Mesenchymal stem cell (in vitro differentiated cells and primary cell): ENCODE results near the gene RNLS.

Experiments
- DNase-seq: peaks from one replicate; pipeline ENCODE4 v3.0.0-alpha.2; 2013
- H2AFZ ChIP-seq: one replicate; pipeline ENCODE4 v1.6.1; 2013; ENCODE audit warnings: low read depth, mild to moderate bottlenecking, control low read depth, inconsistent platforms, low read length, moderate library complexity
- H2AK5ac ChIP-seq: 2 replicates; pipeline ENCODE4 v1.6.1; 2013; ENCODE audit warnings: low read length, moderate library complexity, mild to moderate bottlenecking, inconsistent platforms; ENCODE audit not compliant: severe bottlenecking
- H2BK120ac ChIP-seq: one replicate; pipeline ENCODE4 v1.6.1; 2013; ENCODE audit warnings: low read depth, mild to moderate bottlenecking, inconsistent platforms, low read length, moderate library complexity
- H2BK12ac ChIP-seq, 2 experiments: one replicate each; pipeline ENCODE4 v1.6.1; 2013; ENCODE audit warnings: inconsistent platforms in 2 of 2, low read length in 2 of 2, mild to moderate bottlenecking in 2 of 2, moderate library complexity in 2 of 2, control low read depth in 1 of 2
- H2BK15ac ChIP-seq: one replicate; pipeline ENCODE4 v1.6.1; 2013; ENCODE audit warnings: mild to moderate bottlenecking, low read depth, inconsistent platforms; ENCODE audit not compliant: poor library complexity, severe bottlenecking
- H2BK5ac ChIP-seq: 2 replicates; pipeline ENCODE4 v1.6.1; 2013; ENCODE audit warnings: low read depth, mild to moderate bottlenecking, low read length, control low read depth, inconsistent platforms; ENCODE audit not compliant: poor library complexity, severe bottlenecking
- H3K14ac ChIP-seq, 2 experiments: one replicate each; pipeline ENCODE4 v1.6.1; 2013; ENCODE audit warnings: inconsistent platforms in 2 of 2, low read length in 2 of 2, control low read depth in 1 of 2, mild to moderate bottlenecking in 1 of 2, moderate library complexity in 1 of 2
- H3K18ac ChIP-seq, 2 experiments: one replicate each; pipeline ENCODE4 v1.6.1; 2013; ENCODE audit warnings: inconsistent platforms in 2 of 2, low read length in 2 of 2, control low read depth in 1 of 2, low read depth in 1 of 2, mild to moderate bottlenecking in 1 of 2
- H3K23ac ChIP-seq, 2 experiments: one replicate each; pipeline ENCODE4 v1.6.1; 2013; ENCODE audit warnings: inconsistent platforms in 2 of 2, low read length in 2 of 2, mild to moderate bottlenecking in 2 of 2, moderate library complexity in 2 of 2, control low read depth in 1 of 2
- H3K27ac ChIP-seq: 2 replicates; pipeline ENCODE4 v1.5.1; 2013; ENCODE audit warnings: mild to moderate bottlenecking, moderate library complexity, low read length, control low read depth, inconsistent platforms; ENCODE audit not compliant: poor library complexity, severe bottlenecking
- H3K27me3 ChIP-seq, 2 experiments: 2 replicates each; pipeline versions ENCODE4 v1.6.1 to v1.7.0; 2013; ENCODE audit warnings: low read length in 2 of 2, mild to moderate bottlenecking in 2 of 2, moderate library complexity in 2 of 2, control low read depth in 1 of 2, inconsistent platforms in 1 of 2; ENCODE audit not compliant: control insufficient read depth in 1 of 2, insufficient read depth in 1 of 2
- H3K36me3 ChIP-seq, 2 experiments: 2 replicates each; pipeline versions ENCODE4 v1.6.1 to v1.7.0; 2013; ENCODE audit warnings: low read length in 2 of 2, control low read depth in 1 of 2, inconsistent platforms in 1 of 2, low read depth in 1 of 2, mild to moderate bottlenecking in 1 of 2; ENCODE audit not compliant: insufficient read depth in 2 of 2, control insufficient read depth in 1 of 2
- H3K4ac ChIP-seq, 2 experiments: one replicate each; pipeline ENCODE4 v1.6.1; 2013; ENCODE audit warnings: inconsistent platforms in 2 of 2, low read length in 2 of 2, mild to moderate bottlenecking in 2 of 2, moderate library complexity in 2 of 2, control low read depth in 1 of 2, low read depth in 1 of 2
- H3K4me1 ChIP-seq: 2 replicates; pipeline ENCODE4 v1.6.1; 2013; ENCODE audit warnings: low read depth, low read length, control low read depth; ENCODE audit not compliant: control insufficient read depth, insufficient read depth
- H3K4me2 ChIP-seq: 2 replicates; pipeline ENCODE4 v1.6.1; 2013; ENCODE audit warnings: low read length, mild to moderate bottlenecking, inconsistent platforms; ENCODE audit not compliant: poor library complexity, severe bottlenecking
- H3K4me3 ChIP-seq, 2 experiments: 2 replicates each; pipeline versions ENCODE4 v1.5.1 to v1.7.0; 2013; ENCODE audit warnings: low read length in 2 of 2, mild to moderate bottlenecking in 2 of 2, control low read depth in 1 of 2, low read depth in 1 of 2; ENCODE audit not compliant: insufficient read depth in 1 of 2
- H3K79me1 ChIP-seq: replicated peaks from 2 replicates; pipeline ENCODE4 v1.6.1; 2013; ENCODE audit warnings: mild to moderate bottlenecking, control low read depth, low read length, inconsistent platforms; ENCODE audit not compliant: poor library complexity, severe bottlenecking
- H3K9ac ChIP-seq: 2 replicates; pipeline ENCODE4 v1.7.0; 2013; ENCODE audit warnings: mild to moderate bottlenecking, low read length, moderate library complexity
- H3K9me3 ChIP-seq: 2 replicates; pipeline ENCODE4 v1.7.0; 2013; ENCODE audit warnings: mild to moderate bottlenecking, low read length; ENCODE audit not compliant: control insufficient read depth
- H4K8ac ChIP-seq: one replicate; pipeline ENCODE4 v1.6.1; 2013; ENCODE audit warnings: inconsistent platforms, mild to moderate bottlenecking, low read length, moderate library complexity
- H4K91ac ChIP-seq: one replicate; pipeline ENCODE4 v1.6.1; 2013; ENCODE audit warnings: mild to moderate bottlenecking, low read length, inconsistent platforms
- WGBS: methylation state at CpG from one replicate; pipeline ENCODE4 v1.1.7; 2013; ENCODE audit warnings: mixed read lengths; 5-methylcytosine and 5-hydroxymethylcytosine counted together

The RNLS gene

DNA sequence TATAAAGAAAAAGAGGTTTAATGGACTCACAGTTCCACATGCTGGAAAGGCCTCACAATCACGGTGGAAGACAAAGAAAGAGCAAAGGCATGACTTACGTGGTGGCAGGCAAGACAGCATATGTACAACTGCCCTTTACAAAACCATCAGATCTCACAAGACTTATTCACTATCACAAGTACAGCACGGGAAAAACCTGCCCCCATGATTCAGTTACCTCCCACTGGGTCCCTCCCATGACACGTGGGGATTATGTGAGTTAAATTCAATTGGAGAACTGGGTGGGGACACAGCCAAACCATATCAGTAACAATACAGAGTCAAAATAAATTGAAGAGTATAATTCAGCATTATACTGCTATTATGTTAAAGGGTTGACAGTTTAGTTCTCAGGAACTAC, 37.8 kb downstream of the RNLS start:
- Histone ChIP-seq H2BK12ac (no peak overlapping the region), H3K36me3 (no peaks in the 10 kb centered on the region), H2BK120ac (no peak overlapping the region), H2AFZ (no peak overlapping the region), H3K4ac (no peak overlapping the region), H3K9ac (no peak overlapping the region), H2BK15ac (no peak overlapping the region), H3K4me3 (no peak overlapping the region), H2BK5ac (no peak overlapping the region), H3K9me3 (no peaks in the 10 kb centered on the region), H3K4me1 (no peaks in the 10 kb centered on the region), H3K23ac (no peak overlapping the region), H3K79me1 (no peaks in the 10 kb centered on the region), H3K4me2 (no peak overlapping the region), H3K27ac (no peak overlapping the region), H4K91ac (no peak overlapping the region), H4K8ac (no peak overlapping the region), H3K27me3 (no peaks in the 10 kb centered on the region), H2AK5ac (no peak overlapping the region), H3K14ac (no peak overlapping the region), H3K18ac (no peak overlapping the region)
- WGBS, result 50% methylated on average over 2 of the region's 4 CpGs
- DNase-seq, result no peak

DNA sequence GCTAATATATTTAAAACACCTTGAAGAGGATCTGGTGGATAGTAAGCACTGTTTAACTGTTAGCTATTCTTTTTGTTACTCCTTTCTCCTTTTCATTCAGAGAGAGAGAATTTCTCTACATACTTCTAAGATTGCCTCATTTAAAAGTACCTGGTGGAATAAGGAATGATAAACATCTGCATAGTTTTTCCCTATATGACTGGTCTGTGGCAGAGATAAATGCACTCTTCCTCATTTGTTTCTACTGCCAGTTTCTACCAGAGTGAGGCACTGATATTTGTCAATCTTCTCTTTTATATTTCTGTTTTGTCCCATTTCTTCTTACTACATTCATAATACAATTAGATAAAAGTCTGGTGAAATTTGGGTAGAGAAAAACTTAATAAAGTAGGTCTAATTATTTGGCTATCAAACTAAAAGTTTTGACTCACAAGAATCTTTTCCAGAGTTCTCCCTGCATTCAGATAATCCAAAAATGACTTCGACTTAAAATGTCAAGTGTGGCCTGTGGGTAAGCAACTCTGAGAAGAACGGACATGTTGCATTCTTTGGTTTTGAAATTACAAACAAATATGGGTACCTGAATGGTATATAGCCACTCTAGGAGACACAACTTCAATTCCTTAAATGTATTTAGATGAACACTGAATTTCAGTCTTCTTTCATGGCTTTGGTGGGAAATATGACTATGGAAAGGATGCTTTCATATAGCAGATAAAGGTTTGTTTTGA, 38.8 kb downstream of the RNLS start:
- Histone ChIP-seq H3K9ac (no peak overlapping the region), H2BK15ac (no peak overlapping the region), H4K8ac (no peak overlapping the region), H3K27me3 (no peaks in the 10 kb centered on the region), H2BK5ac (no peak overlapping the region), H2BK12ac (no peak overlapping the region), H2AK5ac (no peak overlapping the region), H3K23ac (no peak overlapping the region), H3K4me2 (no peak overlapping the region), H3K4me1 (no peaks in the 10 kb centered on the region), H2AFZ (no peak overlapping the region), H2BK120ac (no peak overlapping the region), H3K4me3 (no peak overlapping the region), H3K4ac (no peak overlapping the region), H3K27ac (no peak overlapping the region), H4K91ac (no peak overlapping the region), H3K79me1 (no peaks in the 10 kb centered on the region), H3K36me3 (no peaks in the 10 kb centered on the region), H3K14ac (no peak overlapping the region), H3K9me3 (no peaks in the 10 kb centered on the region), H3K18ac (no peak overlapping the region)
- no peak for DNase-seq
- WGBS, result no CpG with 5 or more reads among the region's 2 CpGs

DNA sequence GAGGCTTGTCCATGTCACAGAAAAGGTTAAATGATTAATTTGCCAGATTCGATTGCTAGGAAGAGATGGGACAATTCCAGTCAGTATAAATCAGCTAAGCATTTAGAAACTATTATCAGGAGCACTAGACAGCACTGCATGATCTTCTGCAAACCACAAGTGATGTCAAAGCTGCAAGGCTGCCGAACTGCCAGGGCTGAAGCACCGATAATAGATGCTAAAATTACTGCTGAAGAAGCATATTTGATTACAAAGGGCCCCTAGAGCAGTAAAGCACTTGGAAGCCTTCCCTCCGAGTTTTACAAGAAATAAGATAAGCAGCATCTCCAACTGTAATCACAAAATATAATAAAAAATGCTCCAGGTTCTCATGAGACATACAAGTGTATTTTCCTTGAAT, 40.6 kb downstream of the RNLS start:
- H3K9me3 ChIP-seq, result no peaks in the 10 kb centered on the region
- H3K23ac ChIP-seq, result no peak overlapping the region
- H3K4ac ChIP-seq, result no peak overlapping the region
- no peak overlapping the region for H3K27ac ChIP-seq
- H4K91ac ChIP-seq, result no peak overlapping the region
- no peak overlapping the region for H3K14ac ChIP-seq
- no peak overlapping the region for H3K4me2 ChIP-seq
- no peaks in the 10 kb centered on the region for H3K27me3 ChIP-seq
- H3K36me3 ChIP-seq, result no peaks in the 10 kb centered on the region
- no peak overlapping the region for H2AK5ac ChIP-seq
- 77% methylated on average over 4 of the region's 4 CpGs for WGBS
- no peak overlapping the region for H2BK5ac ChIP-seq
- no peak overlapping the region for H2AFZ ChIP-seq
- H3K4me1 ChIP-seq, result no peaks in the 10 kb centered on the region
- no peak overlapping the region for H2BK12ac ChIP-seq
- no peak overlapping the region for H3K9ac ChIP-seq
- H3K18ac ChIP-seq, result no peak overlapping the region
- no peak overlapping the region for H2BK120ac ChIP-seq
- no peak overlapping the region for H4K8ac ChIP-seq
- H3K4me3 ChIP-seq, result no peak overlapping the region
- H3K79me1 ChIP-seq, result no peaks in the 10 kb centered on the region
- peak; percentile 30 for DNase-seq
- no peak overlapping the region for H2BK15ac ChIP-seq

DNA sequence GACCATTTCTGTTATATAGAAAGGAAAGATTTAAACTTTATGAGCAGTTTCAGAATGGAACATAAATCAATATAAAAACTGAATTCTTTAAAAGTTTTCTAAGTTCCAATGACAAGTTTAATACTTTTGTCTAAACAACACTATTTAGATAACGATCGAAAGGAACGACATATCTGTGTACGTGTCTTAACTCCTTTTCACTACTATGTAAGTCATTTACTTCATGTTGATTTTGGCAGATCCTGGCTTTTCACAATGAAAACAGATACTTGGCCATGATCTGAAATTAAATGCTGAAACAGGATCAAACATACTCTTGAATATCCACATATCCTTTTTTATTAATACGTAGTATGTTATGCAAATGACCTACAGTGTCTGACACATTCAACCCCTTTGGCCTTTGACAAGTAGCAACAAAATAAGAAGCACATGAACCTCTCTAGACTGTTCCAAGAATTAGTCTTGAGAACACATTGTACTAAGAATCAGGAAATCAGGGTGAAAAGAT, 41.9 kb downstream of the RNLS start:
- Histone ChIP-seq H4K8ac (no peak overlapping the region), H2AK5ac (no peak overlapping the region), H3K4me3 (no peak overlapping the region), H3K27ac (no peak overlapping the region), H3K4me1 (no peaks in the 10 kb centered on the region), H3K4me2 (no peak overlapping the region), H3K9me3 (no peaks in the 10 kb centered on the region), H3K4ac (no peak overlapping the region), H2BK5ac (no peak overlapping the region), H3K36me3 (no peaks in the 10 kb centered on the region), H2BK120ac (no peak overlapping the region), H2BK15ac (no peak overlapping the region), H4K91ac (no peak overlapping the region), H2BK12ac (no peak overlapping the region), H3K27me3 (no peaks in the 10 kb centered on the region), H3K14ac (no peak overlapping the region), H3K9ac (peak overlapping the region; percentile 32), H3K23ac (no peak overlapping the region), H2AFZ (no peak overlapping the region), H3K18ac (no peak overlapping the region), H3K79me1 (no peaks in the 10 kb centered on the region)
- no peak for DNase-seq
- 72% methylated on average over 5 of the region's 5 CpGs for WGBS
